Measurements from ENCODE around the gene PUDP.

PUDP gene

GRCh38 chrX:7147413-7147977 is 458 bp downstream of the PUDP start, which contains the start of gene STS:
Gene STS, plus strand, starts transcription at chrX:7147712. Its CDS starts 105,488 bp downstream, at chrX:7253200.
- peak; percentile 54 for DNase-seq

- DNase-seq = no peak
These were observed 1.1 kb downstream of the PUDP start for GRCh38 chrX:7146703-7147412.

DNA sequence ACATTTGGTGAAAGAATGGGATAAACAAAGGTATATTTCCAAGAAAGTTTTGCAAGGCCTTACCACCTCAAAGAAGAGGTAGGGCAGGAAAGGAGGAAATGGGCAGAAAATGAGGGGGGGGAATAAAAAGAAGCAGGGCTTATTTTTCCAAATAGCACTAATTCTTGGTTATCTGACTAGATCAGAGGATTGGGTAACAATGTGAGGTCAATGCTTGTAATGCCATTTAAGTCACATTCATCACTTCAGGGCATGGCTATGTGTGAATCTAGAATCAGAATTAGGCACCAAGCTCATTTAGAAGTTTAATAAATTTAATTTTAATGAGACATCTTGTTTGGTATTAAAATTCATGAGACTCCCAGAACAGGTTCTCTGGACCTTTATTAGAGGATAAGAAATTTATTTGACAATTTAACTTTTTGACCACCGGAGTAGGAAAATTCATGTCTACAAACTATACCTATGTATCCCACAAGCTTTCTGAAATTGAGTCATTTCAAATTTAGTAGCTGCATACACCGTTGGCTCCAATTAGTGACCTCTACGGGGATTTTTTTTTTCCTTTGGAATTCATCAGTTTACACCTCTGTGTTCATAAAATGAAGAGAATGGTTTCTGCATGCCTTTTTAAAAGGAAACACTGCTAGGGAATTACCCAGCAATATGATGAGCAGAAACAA is 1.8 kb downstream of the PUDP start:
- no peak for DNase-seq

DNA sequence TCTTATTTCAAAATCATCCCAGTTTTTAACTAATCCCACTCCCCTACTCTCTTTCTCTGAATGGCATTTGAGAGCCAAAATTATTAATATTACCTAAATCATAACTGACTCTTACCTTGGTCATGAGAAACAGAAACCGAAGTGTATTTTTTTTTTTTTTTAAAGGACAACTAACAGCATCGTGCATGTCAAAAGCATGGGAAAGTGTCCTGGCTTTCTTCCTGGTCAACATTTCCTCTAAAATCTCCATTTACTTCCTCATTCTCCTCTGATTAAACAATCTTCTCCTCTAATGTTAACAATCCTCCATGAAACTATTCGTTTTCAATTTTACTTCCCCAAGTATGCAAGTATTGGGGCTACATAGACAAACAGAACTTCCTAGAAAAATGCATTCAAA is 2.5 kb downstream of the PUDP start:
- no peak for DNase-seq

- DNase-seq = no peak
These were observed 3.9 kb downstream of the PUDP start for GRCh38 chrX:7143941-7144525.

- DNase-seq = no peak
These were observed 4.9 kb downstream of the PUDP start for GRCh38 chrX:7143076-7143475.

- DNase-seq = no peak
These were observed 8.5 kb downstream of the PUDP start for GRCh38 chrX:7139202-7140081.

DNA sequence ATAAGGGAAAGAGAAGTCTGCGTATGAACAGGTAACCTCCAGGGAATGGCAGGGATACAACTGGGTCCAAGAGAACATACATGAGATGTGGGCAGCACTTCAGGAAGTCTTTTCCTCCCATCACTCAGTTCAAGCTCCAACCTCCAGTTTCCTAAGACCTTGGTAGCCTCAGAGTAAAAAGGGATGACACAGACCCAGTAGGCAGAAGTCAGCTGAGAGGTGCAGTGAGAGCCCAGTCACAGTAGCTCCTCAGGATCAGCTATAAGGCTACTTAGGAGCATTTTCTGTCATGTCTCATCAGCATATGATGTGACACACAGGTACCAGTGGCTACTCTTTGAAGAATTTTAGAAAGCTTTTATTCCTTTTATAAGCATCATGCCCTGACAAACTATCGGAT is 13.0 kb downstream of the PUDP start:
- no peak for DNase-seq

GRCh38 chrX:7133050-7133440 is 14.9 kb downstream of the PUDP start:
- DNase-seq = no peak

GRCh38 chrX:7132335-7133049 is 15.5 kb downstream of the PUDP start:
- DNase-seq = no peak

DNA sequence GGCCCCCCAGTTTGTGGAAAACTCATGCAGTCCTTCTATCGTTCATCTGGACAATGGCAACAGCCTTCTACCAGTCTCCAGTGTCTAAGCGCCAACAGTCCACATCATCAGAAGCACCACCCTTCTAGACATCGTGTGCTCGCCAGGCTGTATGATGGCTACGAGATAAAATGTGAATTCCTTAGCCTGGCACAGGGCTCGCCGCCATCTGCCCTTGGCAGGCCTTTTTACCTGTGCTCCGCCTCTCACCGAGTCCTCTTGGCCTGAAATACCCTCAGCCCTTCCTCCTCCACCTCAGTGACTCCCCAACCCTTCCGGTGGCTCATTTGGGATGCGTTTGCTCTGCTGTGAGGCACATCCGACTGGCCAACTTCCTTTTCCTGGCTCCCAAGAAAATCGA is 16.3 kb downstream of the PUDP start:
- no peak for DNase-seq

DNA sequence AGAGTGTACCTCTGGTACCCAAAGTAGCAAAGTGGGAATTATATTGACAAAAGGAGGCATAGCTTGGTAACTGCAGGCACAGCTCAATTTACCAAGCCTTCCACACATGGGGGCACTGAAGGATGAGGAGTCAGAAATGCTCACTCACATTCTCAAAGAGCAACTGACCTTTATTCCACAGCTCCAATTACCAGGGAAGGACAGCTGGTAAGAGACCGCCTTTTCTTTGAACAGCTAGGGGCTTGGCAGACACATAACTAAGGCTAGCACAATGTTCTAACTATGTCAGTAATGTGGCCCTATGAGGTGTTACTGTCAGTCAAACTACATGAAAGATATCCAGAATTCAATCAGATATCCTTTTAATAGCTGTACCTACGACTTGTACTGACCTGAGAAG is 20.9 kb downstream of the PUDP start:
- DNase-seq = no peak

- DNase-seq = no peak
These were observed 27.1 kb downstream of the PUDP start for GRCh38 chrX:7120878-7121219.

DNA sequence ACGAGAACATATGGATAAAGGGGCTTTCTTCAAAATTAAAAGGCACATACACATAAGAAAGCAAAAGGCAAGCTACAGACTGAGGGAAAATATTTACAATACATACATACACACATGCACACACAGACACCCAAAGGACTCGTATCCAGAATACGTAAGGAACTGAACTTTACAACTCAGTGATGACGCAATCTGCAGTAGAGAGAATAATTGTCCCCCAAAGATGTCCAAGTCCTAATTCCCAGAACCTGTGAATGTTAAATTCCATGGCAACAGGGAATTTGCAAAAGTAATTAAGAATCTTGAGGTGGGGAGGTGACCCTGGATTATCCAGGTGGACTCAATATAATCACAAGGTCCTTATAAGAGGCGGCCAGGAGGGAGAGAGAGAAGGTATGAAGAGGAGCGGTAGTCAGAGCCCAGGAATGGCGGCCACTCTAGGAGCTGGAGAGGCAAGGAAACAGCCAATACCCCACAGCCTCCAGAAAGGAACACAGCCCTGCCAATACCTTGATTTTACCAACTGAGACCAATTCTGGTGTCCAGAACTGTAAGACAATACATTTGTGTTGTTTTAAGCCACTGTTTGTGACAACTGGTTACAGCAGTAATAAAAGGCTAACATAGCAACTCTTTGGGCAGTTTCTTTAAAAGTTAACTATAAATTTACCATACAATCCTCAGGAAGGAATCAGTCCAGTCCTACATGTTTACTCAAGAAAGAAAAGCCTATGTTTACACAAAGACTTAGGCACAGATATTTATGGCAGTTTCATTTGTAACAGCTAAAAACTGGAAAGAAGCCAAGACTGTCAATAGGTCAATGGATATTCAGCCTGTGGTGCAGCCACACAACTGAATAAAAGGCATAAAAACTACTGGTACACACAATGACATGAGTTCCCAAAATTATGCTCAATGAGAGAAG is 27.7 kb downstream of the PUDP start:
- DNase-seq = no peak

DNA sequence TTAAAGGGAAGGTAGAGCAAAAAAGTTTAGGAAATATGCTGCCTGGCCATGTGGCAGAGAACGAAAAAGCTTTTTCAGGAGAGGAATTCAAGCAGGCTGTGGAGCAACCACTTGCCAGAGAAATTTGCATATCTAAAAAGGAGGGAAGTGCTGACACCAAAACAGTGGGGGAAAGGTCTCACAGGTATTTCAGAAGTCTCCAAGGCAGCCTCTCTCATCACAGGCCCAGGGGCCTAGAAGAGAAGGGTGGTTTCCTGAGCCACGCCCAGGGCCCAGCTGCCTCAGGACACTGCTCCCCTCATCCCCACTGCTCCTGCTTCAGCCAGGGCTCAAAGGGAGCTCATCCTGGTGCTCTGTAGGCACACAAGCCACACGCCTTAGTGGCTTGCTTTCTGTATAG is 30.4 kb downstream of the PUDP start:
- DNase-seq = no peak

GRCh38 chrX:7116081-7116480 is 31.9 kb downstream of the PUDP start:
- no peak for DNase-seq

- no peak for DNase-seq
These were observed 32.4 kb downstream of the PUDP start for GRCh38 chrX:7115557-7115956.

- no peak for DNase-seq
These were observed 35.9 kb downstream of the PUDP start for GRCh38 chrX:7112071-7112470.

DNA sequence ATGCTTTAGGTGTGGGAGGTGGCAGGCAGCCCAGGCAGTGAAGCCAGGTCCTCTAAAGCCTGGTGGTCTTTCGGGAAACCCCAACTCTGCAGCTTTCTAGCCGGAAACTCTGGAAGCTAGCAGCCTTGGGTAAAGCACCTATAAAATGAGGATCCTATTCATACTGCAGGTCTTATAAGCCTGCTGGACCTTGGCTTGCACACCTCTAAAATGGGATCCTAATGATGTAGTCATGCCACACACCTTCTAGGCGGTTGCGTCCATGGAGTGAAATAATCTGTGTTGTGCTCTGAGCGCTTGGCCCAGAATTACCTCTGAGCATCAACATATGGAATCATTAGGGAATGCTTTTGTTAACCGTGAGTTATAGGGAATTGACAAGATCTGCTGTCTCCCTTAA is 36.4 kb downstream of the PUDP start:
- DNase-seq = no peak

DNA sequence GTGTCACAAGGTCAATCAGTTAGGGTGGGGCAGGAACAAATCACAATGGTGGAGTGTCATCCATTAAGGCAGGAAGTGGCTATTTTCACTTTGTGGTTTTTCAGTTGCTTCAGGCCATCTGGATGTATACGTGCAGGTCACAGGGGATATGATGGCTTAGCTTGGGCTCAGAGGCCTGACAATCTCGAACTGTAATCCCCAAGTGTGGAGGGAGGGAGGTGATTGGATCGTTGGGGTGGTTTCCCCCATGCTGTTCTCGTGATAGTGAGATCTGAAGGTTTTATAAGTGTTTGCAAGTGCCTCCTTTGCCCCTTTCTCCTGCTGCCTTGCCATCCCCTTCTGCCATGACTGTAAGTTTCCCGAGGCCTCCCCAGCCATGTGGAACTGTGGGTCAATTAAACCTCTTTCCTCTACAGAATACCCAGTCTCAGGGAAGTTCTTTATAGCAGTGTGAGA is 37.1 kb downstream of the PUDP start:
- DNase-seq = no peak
